HCT116 (cell line): ENCODE measurements around the gene SLC8A1.

ENCODE experiments used
- CTCF ChIP-seq, 3 experiments: fragments of 200-600 bp in 1 of 3; sonication (generic) in 1 of 3; IDR thresholded peaks in 2 of 3; conservative IDR thresholded peaks in 1 of 3; 2 replicates each; pipeline ENCODE4 v1.5.1; 2012 to 2017; ENCODE audit warnings: low read depth in 2 of 3, low read length in 2 of 3, antibody characterized with exemption in 1 of 3, borderline replicate concordance in 1 of 3, control low read depth in 1 of 3, mild to moderate bottlenecking in 1 of 3, mixed read lengths in 1 of 3, mixed run types in 1 of 3, moderate library complexity in 1 of 3; ENCODE audit not compliant: insufficient read depth in 1 of 3
- POLR2AphosphoS5 ChIP-seq: IDR thresholded peaks from 2 replicates; pipeline ENCODE4 v1.6.1; 2011; ENCODE audit warnings: mild to moderate bottlenecking, low read depth, low read length, moderate library complexity
- TCF7L2 ChIP-seq: IDR thresholded peaks from 2 replicates; pipeline ENCODE4 v1.7.0; 2011; ENCODE audit warnings: borderline replicate concordance, inconsistent platforms; ENCODE audit not compliant: insufficient read depth, insufficient read length; ENCODE audit errors: extremely low read depth

GRCh38 chr2:40242315-40242714, 209.6 kb downstream of the SLC8A1 start:
- TF ChIP-seq TCF7L2 (no peak), CTCF (IDR thresholded peaks at IDR 0.05 in 2 of 3, conservative IDR thresholded peaks at IDR 0.05 in 1 of 3; ENCODE audit: borderline replicate concordance in 1 of 3, insufficient read depth in 1 of 3, low read depth in 2 of 3, low read length in 2 of 3) (no peak), POLR2AphosphoS5 (no peak)
